GM12874 (cell line): ENCODE results near the gene PPP1R12B.

Experiments used
- TF ChIP-seq, protein P1 (sequence below): IDR thresholded peaks from 2 replicates; pipeline ENCODE4 v1.5.1; 2011; ENCODE audit warnings: low read depth, mild to moderate bottlenecking, control low read depth, low read length, moderate library complexity; ENCODE audit not compliant: insufficient read depth

PPP1R12B gene

DNA sequence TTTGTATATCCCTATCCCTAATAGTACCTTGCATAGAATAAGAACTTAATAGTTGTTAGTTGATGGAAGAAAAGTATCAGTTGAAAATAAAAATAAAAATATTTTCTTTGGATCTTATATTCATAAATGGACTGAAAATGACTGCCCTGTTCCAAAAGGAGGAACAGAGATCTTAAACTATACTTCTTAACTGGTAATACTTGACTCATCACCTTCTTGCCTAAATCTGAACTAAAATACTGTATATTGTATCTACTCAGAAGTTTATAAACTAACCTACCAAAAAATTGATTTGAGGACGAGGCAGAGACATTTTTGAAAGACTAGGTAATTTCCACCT is 182.9 kb downstream of the PPP1R12B start:
- TF ChIP-seq, protein P1, sequence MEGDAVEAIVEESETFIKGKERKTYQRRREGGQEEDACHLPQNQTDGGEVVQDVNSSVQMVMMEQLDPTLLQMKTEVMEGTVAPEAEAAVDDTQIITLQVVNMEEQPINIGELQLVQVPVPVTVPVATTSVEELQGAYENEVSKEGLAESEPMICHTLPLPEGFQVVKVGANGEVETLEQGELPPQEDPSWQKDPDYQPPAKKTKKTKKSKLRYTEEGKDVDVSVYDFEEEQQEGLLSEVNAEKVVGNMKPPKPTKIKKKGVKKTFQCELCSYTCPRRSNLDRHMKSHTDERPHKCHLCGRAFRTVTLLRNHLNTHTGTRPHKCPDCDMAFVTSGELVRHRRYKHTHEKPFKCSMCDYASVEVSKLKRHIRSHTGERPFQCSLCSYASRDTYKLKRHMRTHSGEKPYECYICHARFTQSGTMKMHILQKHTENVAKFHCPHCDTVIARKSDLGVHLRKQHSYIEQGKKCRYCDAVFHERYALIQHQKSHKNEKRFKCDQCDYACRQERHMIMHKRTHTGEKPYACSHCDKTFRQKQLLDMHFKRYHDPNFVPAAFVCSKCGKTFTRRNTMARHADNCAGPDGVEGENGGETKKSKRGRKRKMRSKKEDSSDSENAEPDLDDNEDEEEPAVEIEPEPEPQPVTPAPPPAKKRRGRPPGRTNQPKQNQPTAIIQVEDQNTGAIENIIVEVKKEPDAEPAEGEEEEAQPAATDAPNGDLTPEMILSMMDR = no peak

GRCh38 chr1:202540014-202540413 is 191.5 kb downstream of the PPP1R12B start:
- TF ChIP-seq, protein P1 = no peak

DNA sequence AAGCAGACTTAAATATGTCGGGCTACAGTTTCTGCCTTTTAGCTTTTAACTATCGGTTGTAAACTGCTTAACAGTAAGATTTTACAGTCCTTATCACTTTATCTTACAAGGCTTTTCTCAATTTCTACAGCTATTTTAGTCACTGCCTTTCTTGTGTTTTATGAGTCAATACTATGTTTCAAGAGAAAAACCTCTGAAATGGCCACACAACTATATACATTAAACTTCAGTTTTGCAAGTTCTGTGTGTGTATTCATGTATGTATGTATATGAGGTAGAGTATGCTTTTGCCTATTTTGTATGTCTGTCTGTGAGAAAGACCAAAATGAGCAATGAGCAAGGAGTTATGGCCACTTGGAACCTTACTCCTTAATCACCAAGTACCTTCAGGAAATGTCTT is 191.9 kb downstream of the PPP1R12B start:
- TF ChIP-seq, protein P1 = no peak

DNA sequence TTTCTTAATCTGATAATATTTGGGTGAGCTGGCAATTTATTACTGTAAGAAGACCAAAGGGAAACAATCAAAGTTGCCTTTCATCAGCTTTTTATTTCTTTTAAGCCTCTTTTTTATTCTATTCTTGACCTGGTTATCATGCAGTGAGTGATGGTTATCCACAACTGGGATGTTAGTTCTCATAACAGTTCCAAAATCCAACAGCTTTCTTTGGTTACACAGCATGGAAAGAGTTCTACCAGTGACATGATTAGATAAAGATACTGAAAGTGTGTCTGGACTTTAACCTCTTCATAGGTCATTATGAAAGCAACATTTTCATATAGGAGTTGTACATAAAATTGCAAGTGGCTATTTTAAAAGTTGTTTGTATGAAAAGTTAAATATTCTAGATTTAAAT is 198.7 kb downstream of the PPP1R12B start:
- TF ChIP-seq, protein P1 = no peak

- TF ChIP-seq, protein P1 = no peak
Observed at GRCh38 chr1:202551683-202552082, 203.2 kb downstream of the PPP1R12B start.

DNA sequence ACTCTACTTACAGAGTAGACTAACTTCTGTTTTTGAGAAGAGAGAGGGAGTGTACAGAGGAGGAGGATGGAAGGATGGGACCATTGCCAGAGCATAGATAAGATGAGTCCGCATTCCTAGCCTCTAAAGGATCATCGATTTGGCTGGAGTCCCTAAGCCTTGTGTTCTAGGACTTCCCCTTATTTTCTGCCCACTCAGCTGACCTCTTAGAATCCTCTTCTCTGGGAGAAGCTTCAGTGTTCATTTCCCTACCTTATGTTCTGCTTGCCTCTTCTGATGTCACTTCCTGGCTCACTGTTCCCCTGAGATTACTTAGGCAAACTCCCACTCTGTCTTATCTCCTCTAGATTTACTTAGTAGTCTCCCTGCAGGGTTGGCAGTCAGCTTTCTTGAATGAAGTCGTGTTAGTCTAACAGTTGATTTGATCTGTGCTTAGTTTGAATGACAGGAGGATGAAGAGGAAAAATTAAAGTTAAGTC is 205.1 kb downstream of the PPP1R12B start:
- TF ChIP-seq, protein P1 = no peak

- TF ChIP-seq, protein P1 = no peak
Observed at GRCh38 chr1:202561240-202561639, 212.7 kb downstream of the PPP1R12B start.
